GM12865 (cell line): Measurements from ENCODE around the gene ITSN2.

Experiments used
- DNase-seq: peaks from one replicate; pipeline ENCODE4 v3.0.0; 2010; ENCODE audit warnings: low read depth
- H3K4me3 ChIP-seq: 2 replicates; pipeline ENCODE4 v1.5.1; 2011; ENCODE audit warnings: mild to moderate bottlenecking, low read depth, low read length, control low read depth
- CTCF ChIP-seq: IDR thresholded peaks from 2 replicates; pipeline ENCODE4 v1.5.1; 2011; ENCODE audit warnings: low read length, control low read depth, low read depth, inconsistent platforms; ENCODE audit not compliant: insufficient read depth; ENCODE audit errors: missing control alignments

ITSN2 gene

GRCh38 chr2:24272907-24273306 lies 87.4 kb downstream of the ITSN2 start:
- TF ChIP-seq CTCF, result no peak
- DNase-seq, result no peak
- no peak overlapping the region for H3K4me3 ChIP-seq

GRCh38 chr2:24272161-24272802 lies 88.1 kb downstream of the ITSN2 start:
- H3K4me3 ChIP-seq, result no peak overlapping the region
- no peak for TF ChIP-seq CTCF
- DNase-seq, result no peak

- no peak for DNase-seq
- no peak overlapping the region for H3K4me3 ChIP-seq
- no peak for TF ChIP-seq CTCF
Measured at GRCh38 chr2:24269265-24269664, 91.1 kb downstream of the ITSN2 start.

GRCh38 chr2:24265212-24265611 lies 95.1 kb downstream of the ITSN2 start:
- DNase-seq, result no peak
- H3K4me3 ChIP-seq, result no peak overlapping the region
- TF ChIP-seq CTCF, result no peak

GRCh38 chr2:24262421-24262970 lies 97.8 kb downstream of the ITSN2 start:
- H3K4me3 ChIP-seq, result no peak overlapping the region
- no peak for DNase-seq
- TF ChIP-seq CTCF, result no peak

DNA sequence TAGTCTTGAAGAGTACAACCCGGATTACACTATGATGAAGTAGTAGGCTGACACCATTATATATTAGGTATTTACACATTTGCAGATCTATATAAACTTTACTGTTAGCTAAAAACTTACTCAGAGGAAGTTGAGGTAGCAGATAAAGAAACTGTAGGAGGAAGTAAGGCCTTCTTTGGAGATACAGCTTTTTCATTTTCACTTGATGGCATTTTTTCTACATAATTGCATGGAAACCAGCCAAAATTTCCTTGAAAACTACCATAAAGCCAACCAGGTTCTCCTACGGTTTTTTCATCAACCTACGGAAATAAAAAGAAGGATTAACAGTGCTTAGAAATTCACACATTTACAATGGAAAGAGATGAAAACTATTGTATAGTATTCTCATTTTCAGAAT lies 98.9 kb downstream of the ITSN2 start:
- TF ChIP-seq CTCF, result no peak
- DNase-seq, result no peak

GRCh38 chr2:24259316-24259715 lies 101.0 kb downstream of the ITSN2 start:
- no peak overlapping the region for H3K4me3 ChIP-seq
- no peak for TF ChIP-seq CTCF
- DNase-seq, result no peak

More for the DNA sequence above, 98.9 kb downstream of the ITSN2 start:
- no peak overlapping the region for H3K4me3 ChIP-seq
